C4-2B (cell line): ENCODE results near the gene EPS8L3.

ENCODE experiments used
- ZFX ChIP-seq: fragments of 450-650 bp; IDR thresholded peaks from 2 replicates; pipeline ENCODE4 v1.6.1; 2017
- TF ChIP-seq, protein P1 (sequence below): fragments of 450-650 bp; conservative IDR thresholded peaks from 2 replicates; pipeline ENCODE4 v1.5.1; 2017; ENCODE audit warnings: mild to moderate bottlenecking

DNA sequence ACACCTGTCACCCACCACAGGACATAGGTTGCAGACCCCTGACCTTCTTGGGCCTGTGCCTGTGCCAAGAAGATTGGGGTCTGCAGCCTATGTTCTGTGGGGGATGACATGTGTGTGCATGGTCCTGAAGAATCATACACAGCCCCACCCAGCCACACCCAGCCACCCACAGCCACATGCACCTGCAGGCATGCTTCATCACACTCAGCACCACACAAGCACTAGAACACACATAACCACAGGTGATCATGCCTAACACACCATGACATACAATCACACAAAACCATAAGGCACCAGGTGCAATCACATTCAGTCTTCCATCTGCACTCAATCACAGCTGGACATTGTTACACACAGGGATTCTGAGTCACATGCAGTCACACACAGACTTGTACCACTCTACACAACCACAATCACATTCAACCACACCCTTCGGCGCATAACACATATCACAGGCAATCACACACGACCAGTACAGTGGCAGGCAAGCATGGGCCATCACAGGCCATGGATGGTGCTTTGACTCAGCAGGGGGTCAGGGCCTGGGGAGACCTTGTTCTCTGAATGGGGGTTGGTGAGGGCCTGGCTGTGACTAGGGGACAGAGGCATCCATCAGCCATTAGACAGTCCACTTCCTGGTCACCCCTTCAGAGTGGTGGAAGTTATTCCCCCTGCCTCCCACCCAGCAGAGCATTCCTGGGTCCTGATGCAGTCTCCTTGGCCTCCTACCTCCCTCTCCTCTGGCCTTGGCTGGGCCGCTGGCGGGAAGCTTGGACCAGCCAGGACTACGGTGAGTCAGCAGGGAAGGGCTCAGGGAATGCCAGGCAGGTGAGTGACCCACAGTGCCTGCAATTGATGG, 44.3 kb upstream of the EPS8L3 start:
- TF ChIP-seq, protein P1, sequence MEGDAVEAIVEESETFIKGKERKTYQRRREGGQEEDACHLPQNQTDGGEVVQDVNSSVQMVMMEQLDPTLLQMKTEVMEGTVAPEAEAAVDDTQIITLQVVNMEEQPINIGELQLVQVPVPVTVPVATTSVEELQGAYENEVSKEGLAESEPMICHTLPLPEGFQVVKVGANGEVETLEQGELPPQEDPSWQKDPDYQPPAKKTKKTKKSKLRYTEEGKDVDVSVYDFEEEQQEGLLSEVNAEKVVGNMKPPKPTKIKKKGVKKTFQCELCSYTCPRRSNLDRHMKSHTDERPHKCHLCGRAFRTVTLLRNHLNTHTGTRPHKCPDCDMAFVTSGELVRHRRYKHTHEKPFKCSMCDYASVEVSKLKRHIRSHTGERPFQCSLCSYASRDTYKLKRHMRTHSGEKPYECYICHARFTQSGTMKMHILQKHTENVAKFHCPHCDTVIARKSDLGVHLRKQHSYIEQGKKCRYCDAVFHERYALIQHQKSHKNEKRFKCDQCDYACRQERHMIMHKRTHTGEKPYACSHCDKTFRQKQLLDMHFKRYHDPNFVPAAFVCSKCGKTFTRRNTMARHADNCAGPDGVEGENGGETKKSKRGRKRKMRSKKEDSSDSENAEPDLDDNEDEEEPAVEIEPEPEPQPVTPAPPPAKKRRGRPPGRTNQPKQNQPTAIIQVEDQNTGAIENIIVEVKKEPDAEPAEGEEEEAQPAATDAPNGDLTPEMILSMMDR: no peak
- no peak for TF ChIP-seq ZFX
